OCI-M2 (cell line): Measurements from ENCODE around the gene NBL1.
A peak's percentile ranks its signal among the peaks of the same experiment; 100 is the strongest.

Experiments used
- DNase-seq: peaks from one replicate; lab custom pipeline; 2025; ENCODE audit not compliant: unreplicated experiment; lab: John Stamatoyannopoulos, UW

NBL1 gene

GRCh38 chr1:19643602-19644394 lies at the start of gene NBL1:
TSS of gene NBL1 (plus strand) at chr1:19644311. CDS start at chr1:19655031, 10,720 bp downstream.
- DNase-seq: no peak

GRCh38 chr1:19596065-19596713 lies 47.9 kb upstream of the NBL1 start:
- DNase-seq: no peak

- DNase-seq: peak; percentile 71
Measured at GRCh38 chr1:19596714-19597495, 47.2 kb upstream of the NBL1 start.

- no peak for DNase-seq
Measured at GRCh38 chr1:19597496-19598309, 46.4 kb upstream of the NBL1 start.

GRCh38 chr1:19599810-19600209 lies 44.3 kb upstream of the NBL1 start:
- no peak for DNase-seq

GRCh38 chr1:19602486-19602885 lies 41.6 kb upstream of the NBL1 start:
- DNase-seq: no peak

GRCh38 chr1:19605967-19606366 lies 38.1 kb upstream of the NBL1 start:
- DNase-seq: no peak

GRCh38 chr1:19606817-19607642 lies 37.1 kb upstream of the NBL1 start:
- no peak for DNase-seq

- no peak for DNase-seq
Measured at GRCh38 chr1:19608232-19608631, 35.9 kb upstream of the NBL1 start.

GRCh38 chr1:19610282-19610981 lies 33.7 kb upstream of the NBL1 start:
- no peak for DNase-seq

GRCh38 chr1:19612530-19612929 lies 31.6 kb upstream of the NBL1 start:
- DNase-seq: no peak

- peak; percentile 21 for DNase-seq
Measured at GRCh38 chr1:19613171-19613703, 30.9 kb upstream of the NBL1 start.

GRCh38 chr1:19615438-19615837 lies 28.7 kb upstream of the NBL1 start:
- no peak for DNase-seq

GRCh38 chr1:19616489-19616888 lies 27.6 kb upstream of the NBL1 start:
- DNase-seq: no peak

GRCh38 chr1:19617376-19617775 lies 26.7 kb upstream of the NBL1 start:
- DNase-seq: no peak

- DNase-seq: no peak
Measured at GRCh38 chr1:19618428-19618827, 25.7 kb upstream of the NBL1 start.

GRCh38 chr1:19619697-19620384 lies 24.3 kb upstream of the NBL1 start:
- no peak for DNase-seq

GRCh38 chr1:19620786-19621185 lies 23.3 kb upstream of the NBL1 start:
- no peak for DNase-seq
